NT2/D1 (cell line): ENCODE results near the gene ITGA5.

Source experiments
- SUZ12 ChIP-seq: IDR thresholded peaks from 2 replicates; pipeline ENCODE4 v1.6.1; 2011; ENCODE audit not compliant: insufficient read length, insufficient read depth; ENCODE audit errors: extremely low read depth
- YY1 ChIP-seq: IDR thresholded peaks from 2 replicates; pipeline ENCODE4 v1.6.1; 2011; ENCODE audit not compliant: insufficient read length, insufficient read depth
- ZNF274 ChIP-seq: IDR thresholded peaks from 2 replicates; pipeline ENCODE4 v1.6.1; 2011; ENCODE audit warnings: mild to moderate bottlenecking, low read depth, low read length

GRCh38 chr12:54411391-54412241 lies 7.5 kb downstream of the ITGA5 start:
- TF ChIP-seq YY1 (no peak), SUZ12 (no peak), ZNF274 (no peak)
